Endothelial cell of umbilical vein (primary cell): ENCODE data around the gene SLC25A34.

Source experiments
- CTCF ChIP-seq, 2 donors: IDR thresholded peaks; 1 replicate in 1 of 2; 2 replicates in 1 of 2; pipeline ENCODE4 v1.5.1; 2011; ENCODE audit warnings: low read length in 2 of 2, mild to moderate bottlenecking in 2 of 2, moderate library complexity in 2 of 2, control low read depth in 1 of 2, inconsistent platforms in 1 of 2, low read depth in 1 of 2; ENCODE audit not compliant: insufficient read depth in 1 of 2; ENCODE audit errors: extremely low read depth in 1 of 2
- GATA2 ChIP-seq: IDR thresholded peaks from 2 replicates; pipeline ENCODE4 v1.7.0; 2011; ENCODE audit warnings: low read depth, mild to moderate bottlenecking, moderate library complexity, mixed read lengths, low read length; ENCODE audit not compliant: insufficient read length, insufficient read depth
- MYC ChIP-seq: IDR thresholded peaks from one replicate; pipeline ENCODE4 v1.6.1; 2011; ENCODE audit warnings: mild to moderate bottlenecking, low read depth, low read length
- POLR2A ChIP-seq: IDR thresholded peaks from 2 replicates; pipeline ENCODE4 v1.6.1; 2012; ENCODE audit warnings: low read depth, mild to moderate bottlenecking, control low read depth, low read length
- POLR2AphosphoS5 ChIP-seq: IDR thresholded peaks from 2 replicates; pipeline ENCODE4 v1.6.1; 2012; ENCODE audit warnings: low read depth, mild to moderate bottlenecking, control low read depth, low read length, moderate library complexity; ENCODE audit not compliant: insufficient read depth

DNA sequence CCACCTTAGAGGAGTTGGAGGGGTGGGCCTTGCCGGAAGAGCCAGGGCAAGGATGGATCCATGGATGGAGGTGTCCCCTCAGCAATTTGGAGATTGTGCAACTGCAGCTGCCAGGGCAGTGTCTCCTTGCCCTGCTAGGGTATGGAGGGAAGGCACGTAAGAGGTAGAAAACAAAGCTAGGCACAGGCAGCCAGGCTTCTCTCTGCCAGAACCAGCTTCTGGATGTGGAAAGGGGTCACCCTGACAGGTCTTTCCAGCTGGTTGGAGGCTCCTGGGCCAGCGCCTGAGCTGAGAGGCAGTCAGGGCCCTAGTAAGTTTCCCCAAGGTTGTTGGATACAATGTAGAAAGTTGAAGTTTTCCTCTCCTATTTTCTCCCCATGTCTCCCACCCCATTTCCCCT is 15.2 kb upstream of the SLC25A34 start:
- no peak for TF ChIP-seq GATA2
- no peak for TF ChIP-seq POLR2AphosphoS5
- TF ChIP-seq CTCF (IDR thresholded peaks at IDR 0.05; ENCODE audit: extremely low read depth in 1 of 2, insufficient read depth in 1 of 2, low read depth in 1 of 2, low read length in 2 of 2) = no peak
- TF ChIP-seq POLR2A = no peak
- TF ChIP-seq MYC = no peak
